OCI-LY1 (cell line): Measurements from ENCODE around the gene CLSTN2.

Experiments
- H2AFZ ChIP-seq: fragments of 200-600 bp; sonication (generic), shearing (Covaris generic); 2 replicates; pipeline ENCODE4 v1.6.0; 2014; ENCODE audit warnings: antibody characterized with exemption, mild to moderate bottlenecking, low read length
- H3F3A ChIP-seq: fragments of 200-600 bp; sonication (generic), shearing (Covaris generic); 2 replicates; pipeline ENCODE4 v1.6.0; 2014; ENCODE audit warnings: mild to moderate bottlenecking, antibody characterized with exemption, low read length, moderate library complexity; ENCODE audit not compliant: insufficient read depth
- H3K27ac ChIP-seq: fragments of 200-600 bp; sonication (generic); 2 replicates; pipeline ENCODE4 v1.5.1; 2014; ENCODE audit warnings: low read length, mixed run types, mild to moderate bottlenecking, low read depth; ENCODE audit not compliant: poor library complexity, severe bottlenecking
- H3K27me3 ChIP-seq: fragments of 200-600 bp; sonication (generic); 2 replicates; pipeline ENCODE4 v1.6.0; 2014; ENCODE audit warnings: antibody characterized with exemption, mild to moderate bottlenecking, low read length, moderate library complexity; ENCODE audit not compliant: insufficient read depth
- H3K36me3 ChIP-seq: fragments of 200-600 bp; sonication (generic); 2 replicates; pipeline ENCODE4 v1.6.1; 2014; ENCODE audit warnings: mild to moderate bottlenecking, antibody characterized with exemption, low read length, moderate library complexity, mixed read lengths; ENCODE audit not compliant: insufficient read depth
- H3K4me1 ChIP-seq: fragments of 200-600 bp; sonication (generic); 2 replicates; pipeline ENCODE4 v1.5.1; 2014; ENCODE audit warnings: mild to moderate bottlenecking, low read length, moderate library complexity; ENCODE audit not compliant: insufficient read depth, severe bottlenecking
- H3K4me2 ChIP-seq: fragments of 200-600 bp; sonication (generic), shearing (Covaris generic); 2 replicates; pipeline ENCODE4 v1.6.1; 2014; ENCODE audit warnings: low read length
- H3K4me3 ChIP-seq: fragments of 200-600 bp; sonication (generic); 2 replicates; pipeline ENCODE4 v1.5.1; 2014; ENCODE audit warnings: low read length, low read depth, mild to moderate bottlenecking, mixed read lengths; ENCODE audit not compliant: poor library complexity, severe bottlenecking
- H3K79me2 ChIP-seq: fragments of 200-600 bp; shearing (Covaris generic); 2 replicates; pipeline ENCODE4 v1.6.1; 2016; ENCODE audit warnings: mixed run types, low read length, mixed read lengths; ENCODE audit not compliant: insufficient read depth
- H3K9ac ChIP-seq: fragments of 200-600 bp; sonication (generic), shearing (Covaris generic); 2 replicates; pipeline ENCODE4 v1.6.1; 2014; ENCODE audit warnings: mild to moderate bottlenecking, low read length, mixed read lengths
- H3K9me2 ChIP-seq: fragments of 200-600 bp; sonication (generic), shearing (Covaris generic); 2 replicates; pipeline ENCODE4 v1.6.1; 2014; ENCODE audit warnings: low read depth, mild to moderate bottlenecking, low read length, mixed read lengths
- H3K9me3 ChIP-seq: fragments of 200-600 bp; shearing (Covaris generic); 2 replicates; pipeline ENCODE4 v1.6.1; 2014; ENCODE audit warnings: low read length, mixed read lengths
- H4K20me1 ChIP-seq: fragments of 200-600 bp; sonication (generic), shearing (Covaris generic); 2 replicates; pipeline ENCODE4 v1.6.0; 2016; ENCODE audit warnings: mild to moderate bottlenecking, low read length; ENCODE audit not compliant: insufficient read depth
- CTCF ChIP-seq: fragments of 200-600 bp; sonication (generic), shearing (Covaris generic); IDR thresholded peaks from 2 replicates; pipeline ENCODE4 v1.5.1; 2017; ENCODE audit warnings: mild to moderate bottlenecking, antibody characterized with exemption, low read length, moderate library complexity, mixed read lengths
- EZH2 ChIP-seq: fragments of 200-600 bp; sonication (generic), shearing (Covaris generic); IDR thresholded peaks from 2 replicates; pipeline ENCODE4 v1.8.0; 2017; ENCODE audit warnings: borderline replicate concordance, mixed run types, mild to moderate bottlenecking, antibody characterized with exemption, low read length, moderate library complexity, mixed read lengths

The CLSTN2 gene

DNA sequence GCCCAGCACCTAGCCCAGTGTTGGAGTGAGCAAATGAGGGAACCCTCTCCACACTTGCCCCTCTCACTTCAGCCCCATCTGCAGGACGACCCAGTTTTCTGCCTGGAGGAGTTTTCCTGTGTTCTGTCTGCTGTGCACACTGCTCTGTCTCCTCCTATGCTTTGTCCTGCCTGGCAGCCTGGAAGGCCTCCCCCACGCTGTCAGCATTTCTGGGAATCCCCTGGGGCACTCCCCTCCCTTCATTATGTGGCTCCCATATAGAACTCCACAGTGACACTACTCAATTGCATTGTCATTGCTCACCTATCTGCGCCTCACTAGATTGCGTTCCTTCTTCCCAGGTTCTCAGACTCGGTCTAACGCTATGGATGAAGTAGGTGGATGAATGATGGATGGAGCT lies 13.9 kb downstream of the CLSTN2 start:
- no peaks in the 10 kb centered on the region for H4K20me1 ChIP-seq
- H3K27me3 ChIP-seq = no peaks in the 10 kb centered on the region
- H3K9me2 ChIP-seq = no peaks in the 10 kb centered on the region
- no peaks in the 10 kb centered on the region for H3F3A ChIP-seq
- TF ChIP-seq CTCF = no peak
- TF ChIP-seq EZH2 = no peak
- H3K36me3 ChIP-seq = no peaks in the 10 kb centered on the region
- no peaks in the 10 kb centered on the region for H3K4me1 ChIP-seq
- H3K9me3 ChIP-seq = no peaks in the 10 kb centered on the region
- no peak overlapping the region for H2AFZ ChIP-seq
- H3K9ac ChIP-seq = no peak overlapping the region
- no peak overlapping the region for H3K4me2 ChIP-seq
- no peak overlapping the region for H3K4me3 ChIP-seq
- no peak overlapping the region for H3K27ac ChIP-seq
- no peaks in the 10 kb centered on the region for H3K79me2 ChIP-seq

DNA sequence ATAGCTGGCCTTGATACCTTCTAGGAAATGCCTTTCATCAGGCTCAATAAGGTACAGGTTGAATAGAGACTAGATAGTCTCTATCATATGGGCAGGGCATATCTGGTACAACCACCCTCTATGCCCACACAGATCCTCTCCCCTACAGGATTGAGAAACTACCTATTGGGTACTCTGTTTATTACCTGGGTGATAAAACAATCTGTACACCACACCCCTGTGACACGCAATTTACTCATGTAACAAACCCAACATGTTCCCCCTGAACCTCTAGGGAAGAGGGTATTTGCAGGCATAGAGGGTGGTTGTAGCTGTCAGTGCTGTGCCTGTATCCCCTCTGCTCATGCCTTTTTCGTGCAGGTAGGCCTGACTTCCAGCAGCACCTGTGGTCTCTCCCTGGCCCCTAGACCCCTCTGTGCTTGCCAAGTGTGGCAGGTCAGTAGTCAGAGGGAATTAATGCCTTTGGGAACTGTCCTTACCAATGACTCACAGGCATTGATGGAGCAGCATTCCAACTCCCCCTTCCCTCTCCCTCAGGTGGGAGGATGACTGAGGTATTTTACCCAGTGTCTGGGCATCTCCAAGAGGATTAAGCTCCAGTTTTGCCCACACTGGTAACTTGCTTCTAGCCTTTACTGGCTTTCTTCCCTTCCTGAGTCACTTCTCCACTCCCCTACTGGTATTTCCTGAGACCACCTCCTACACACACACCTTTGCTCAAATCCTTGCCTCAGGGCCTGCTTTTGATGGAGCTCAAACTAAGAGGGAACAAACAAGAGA lies 18.3 kb downstream of the CLSTN2 start:
- H3K4me2 ChIP-seq = no peak overlapping the region
- no peaks in the 10 kb centered on the region for H3K9me3 ChIP-seq
- TF ChIP-seq EZH2 (no peak), CTCF (no peak)
- no peak overlapping the region for H2AFZ ChIP-seq
- H3K4me1 ChIP-seq = no peaks in the 10 kb centered on the region
- no peaks in the 10 kb centered on the region for H3F3A ChIP-seq
- no peak overlapping the region for H3K4me3 ChIP-seq
- H3K79me2 ChIP-seq = no peaks in the 10 kb centered on the region
- H3K27me3 ChIP-seq = no peaks in the 10 kb centered on the region
- H3K36me3 ChIP-seq = no peaks in the 10 kb centered on the region
- no peak overlapping the region for H3K27ac ChIP-seq
- no peaks in the 10 kb centered on the region for H3K9me2 ChIP-seq
- no peaks in the 10 kb centered on the region for H4K20me1 ChIP-seq
- no peak overlapping the region for H3K9ac ChIP-seq

- Histone ChIP-seq H3K9me2 (no peaks in the 10 kb centered on the region), H3F3A (no peaks in the 10 kb centered on the region), H3K4me1 (no peaks in the 10 kb centered on the region), H3K36me3 (no peaks in the 10 kb centered on the region), H3K79me2 (no peaks in the 10 kb centered on the region), H3K9ac (no peak overlapping the region), H3K4me3 (no peak overlapping the region), H4K20me1 (no peaks in the 10 kb centered on the region), H3K27me3 (no peaks in the 10 kb centered on the region), H3K9me3 (no peaks in the 10 kb centered on the region), H2AFZ (no peak overlapping the region), H3K27ac (no peak overlapping the region), H3K4me2 (no peak overlapping the region)
- TF ChIP-seq CTCF = no peak
These were observed 19.3 kb downstream of the CLSTN2 start for GRCh38 chr3:139954146-139954860.
